Activated CD8-positive, alpha-beta T cell treated with anti-CD3 and anti-CD28 coated beads, Interleukin-2, amount 10 ng/mL, durations not matched to agents 7 days and 5 days (primary cell): ENCODE measurements around the gene RRAGC. TPM values are rescaled to one million over a fixed set of nuclear protein-coding genes. Genes with fewer than 3 reads are reported as not detected.
A peak's percentile ranks its signal among the peaks of the same experiment; 100 is the strongest.
"Not testable (repeated sequence)": the region's sequence is repeated elsewhere in the genome, so short reads cannot be mapped to it uniquely, and the experiment has no call there.

Experiments used
- ATAC-seq: fragments of 150-1000 bp; cut with Tn5 transposase; one replicate; pipeline ENCODE4 v1.10.0; 2021; ENCODE audit warnings: moderate library complexity
- CTCF ChIA-PET: fragments of 350-600 bp; sonication (Branson Sonifier 250); formaldehyde crosslinking; loops from one replicate; lab custom pipeline; 2021; ENCODE audit warnings: antibody characterized with exemption; lab: Charles Lee
- POLR2A ChIA-PET: fragments of 350-600 bp; sonication (Branson Sonifier 250); formaldehyde crosslinking; loops from one replicate; lab custom pipeline; 2021; ENCODE audit warnings: antibody characterized with exemption; lab: Charles Lee
- DNase-seq: peaks from one replicate; pipeline ENCODE4 v3.0.0-alpha.2; 2020
- H3K27ac Mint-ChIP-seq: one replicate; pipeline ENCODE4 v1.8.0; 2021; ENCODE audit warnings: mild to moderate bottlenecking, mixed read lengths
- H3K27me3 Mint-ChIP-seq: one replicate; pipeline ENCODE4 v1.8.0; 2021; ENCODE audit warnings: low read depth, mixed read lengths
- H3K36me3 Mint-ChIP-seq: one replicate; pipeline ENCODE4 v1.8.0; 2021; ENCODE audit warnings: low read depth, mixed read lengths
- H3K4me1 Mint-ChIP-seq: one replicate; pipeline ENCODE4 v1.8.0; 2021; ENCODE audit warnings: low read depth, mixed read lengths
- H3K4me3 Mint-ChIP-seq: one replicate; pipeline ENCODE4 v1.8.0; 2021; ENCODE audit warnings: mild to moderate bottlenecking, mixed read lengths
- H3K9me3 Mint-ChIP-seq: one replicate; pipeline ENCODE4 v1.8.0; 2022; ENCODE audit warnings: mixed read lengths; ENCODE audit not compliant: insufficient read depth
- total RNA-seq, 2 experiments: library from RNA; stranded (reverse); gene quantifications; one replicate each; pipeline ENCODE4 v1.2.3, GENCODE V29; 2021

RRAGC gene
- total RNA-seq, 2 experiments from 2014 or later, result 14.3 to 14.9 TPM

- DNase-seq, result no peak
- H3K4me3 Mint-ChIP-seq, result no peak overlapping the region
- H3K9me3 Mint-ChIP-seq, result no peaks in the 10 kb centered on the region
- peaks cover 37% of the 10 kb centered on the region for H3K36me3 Mint-ChIP-seq
- no peaks in the 10 kb centered on the region for H3K4me1 Mint-ChIP-seq
- POLR2A ChIA-PET, result no interaction called here
- H3K27ac Mint-ChIP-seq, result no peak overlapping the region
- CTCF ChIA-PET, result interaction anchor here (2.5 kb wide), 1 partner anchor 13 kb away, joined by 7 read pairs; no protein-coding TSS in a partner anchor
- ATAC-seq, result no peak
- no peaks in the 10 kb centered on the region for H3K27me3 Mint-ChIP-seq
Measured at GRCh38 chr1:38848071-38848470, 11.5 kb downstream of the RRAGC start.

- Mint-ChIP-seq H3K27ac (no peak overlapping the region), H3K4me1 (no peaks in the 10 kb centered on the region), H3K36me3 (peaks cover 31% of the 10 kb centered on the region), H3K27me3 (no peaks in the 10 kb centered on the region), H3K9me3 (no peaks in the 10 kb centered on the region), H3K4me3 (no peak overlapping the region)
- CTCF ChIA-PET, result interaction anchor here (0.6 to 3.2 kb wide), 7 partner anchors 9 to 253 kb away, joined by 3 to 21 read pairs (median 3); no protein-coding TSS in a partner anchor
- no peak for DNase-seq
- POLR2A ChIA-PET, result no interaction called here
- no peak for ATAC-seq
Measured at GRCh38 chr1:38846210-38846609, 13.4 kb downstream of the RRAGC start.

- ATAC-seq, H3K9me3 Mint-ChIP-seq, DNase-seq, H3K4me3 Mint-ChIP-seq, POLR2A ChIA-PET, H3K27me3 Mint-ChIP-seq, H3K4me1 Mint-ChIP-seq, H3K27ac Mint-ChIP-seq: not testable (repeated sequence)
- CTCF ChIA-PET, result interaction anchor here (2.1 to 3.2 kb wide), 2 partner anchors 9 to 247 kb away, joined by 11 to 21 read pairs; no protein-coding TSS in a partner anchor
- peaks cover 30% of the 10 kb centered on the region for H3K36me3 Mint-ChIP-seq
Measured at GRCh38 chr1:38845088-38845487, 14.5 kb downstream of the RRAGC start.

GRCh38 chr1:38840281-38840680 lies 19.3 kb downstream of the RRAGC start:
- Mint-ChIP-seq H3K9me3 (no peaks in the 10 kb centered on the region), H3K27me3 (no peaks in the 10 kb centered on the region), H3K4me1 (no peaks in the 10 kb centered on the region), H3K4me3 (no peak overlapping the region), H3K27ac (no peak overlapping the region), H3K36me3 (peaks cover 30% of the 10 kb centered on the region)
- ChIA-PET POLR2A (no interaction called here), CTCF (no interaction called here)
- ATAC-seq (no peak), DNase-seq (no peak)

GRCh38 chr1:38839363-38839762 lies 20.2 kb downstream of the RRAGC start:
- ATAC-seq (no peak), DNase-seq (no peak)
- Mint-ChIP-seq H3K36me3 (peaks cover 21% of the 10 kb centered on the region), H3K4me1 (no peaks in the 10 kb centered on the region), H3K27me3 (peaks cover 4% of the 10 kb centered on the region), H3K4me3 (no peak overlapping the region), H3K9me3 (no peaks in the 10 kb centered on the region), H3K27ac (no peak overlapping the region)
- POLR2A ChIA-PET, result no interaction called here
- CTCF ChIA-PET, result interaction anchor here (0.7 to 1.3 kb wide), 2 partner anchors 188 to 836 kb away, joined by 3 read pairs; no protein-coding TSS in a partner anchor

GRCh38 chr1:38836316-38836715 lies 23.3 kb downstream of the RRAGC start:
- ATAC-seq, H3K4me1 Mint-ChIP-seq, H3K4me3 Mint-ChIP-seq, DNase-seq, H3K27ac Mint-ChIP-seq, POLR2A ChIA-PET, H3K9me3 Mint-ChIP-seq: not testable (repeated sequence)
- H3K27me3 Mint-ChIP-seq, result peaks cover 14% of the 10 kb centered on the region
- peaks cover 14% of the 10 kb centered on the region for H3K36me3 Mint-ChIP-seq
- CTCF ChIA-PET, result interaction anchor here (0.6 to 3.2 kb wide), 3 partner anchors 9 to 190 kb away, joined by 3 to 21 read pairs (median 7); no protein-coding TSS in a partner anchor

GRCh38 chr1:38834937-38835827 lies 24.4 kb downstream of the RRAGC start:
- peak; percentile 92 for ATAC-seq
- CTCF ChIA-PET, result interaction anchor here (0.6 to 3.2 kb wide), 19 partner anchors 10 to 983 kb away, joined by 3 to 21 read pairs (median 5); partner anchors contain the start of gene MYCBP
- no peaks in the 10 kb centered on the region for H3K9me3 Mint-ChIP-seq
- H3K4me3 Mint-ChIP-seq, result no peak overlapping the region
- H3K27ac Mint-ChIP-seq, result no peak overlapping the region
- H3K36me3 Mint-ChIP-seq, result peaks cover 12% of the 10 kb centered on the region
- POLR2A ChIA-PET, result no interaction called here
- no peaks in the 10 kb centered on the region for H3K4me1 Mint-ChIP-seq
- DNase-seq, result peak; percentile 73
- peaks cover 19% of the 10 kb centered on the region for H3K27me3 Mint-ChIP-seq

GRCh38 chr1:38834221-38834782 lies 25.3 kb downstream of the RRAGC start:
- H3K4me3 Mint-ChIP-seq, result no peak overlapping the region
- ChIA-PET POLR2A (no interaction called here), CTCF (interaction anchor here (1.1 to 3.2 kb wide), 8 partner anchors 9 to 807 kb away, joined by 3 to 21 read pairs (median 8); no protein-coding TSS in a partner anchor)
- ATAC-seq (no peak), DNase-seq (no peak)
- H3K27ac Mint-ChIP-seq, result no peak overlapping the region
- H3K27me3 Mint-ChIP-seq, result peaks cover 22% of the 10 kb centered on the region
- peaks cover 9% of the 10 kb centered on the region for H3K36me3 Mint-ChIP-seq
- no peaks in the 10 kb centered on the region for H3K9me3 Mint-ChIP-seq
- no peaks in the 10 kb centered on the region for H3K4me1 Mint-ChIP-seq

GRCh38 chr1:38833146-38833545 lies 26.4 kb downstream of the RRAGC start:
- H3K27me3 Mint-ChIP-seq, result peaks cover 25% of the 10 kb centered on the region
- H3K36me3 Mint-ChIP-seq, result no peaks in the 10 kb centered on the region
- no peaks in the 10 kb centered on the region for H3K4me1 Mint-ChIP-seq
- ChIA-PET POLR2A (no interaction called here), CTCF (no interaction called here)
- no peak overlapping the region for H3K27ac Mint-ChIP-seq
- no peak for DNase-seq
- no peaks in the 10 kb centered on the region for H3K9me3 Mint-ChIP-seq
- ATAC-seq, result no peak
- H3K4me3 Mint-ChIP-seq, result no peak overlapping the region

GRCh38 chr1:38832370-38832734 lies 27.2 kb downstream of the RRAGC start:
- ChIA-PET POLR2A (no interaction called here), CTCF (no interaction called here)
- ATAC-seq, result no peak
- peaks cover 27% of the 10 kb centered on the region for H3K27me3 Mint-ChIP-seq
- H3K36me3 Mint-ChIP-seq, result no peaks in the 10 kb centered on the region
- DNase-seq, result no peak
- no peaks in the 10 kb centered on the region for H3K4me1 Mint-ChIP-seq
- no peak overlapping the region for H3K4me3 Mint-ChIP-seq
- H3K27ac Mint-ChIP-seq, result no peak overlapping the region
- no peaks in the 10 kb centered on the region for H3K9me3 Mint-ChIP-seq

- ChIA-PET CTCF (no interaction called here), POLR2A (no interaction called here)
- no peak for DNase-seq
- Mint-ChIP-seq H3K36me3 (no peaks in the 10 kb centered on the region), H3K27ac (no peak overlapping the region), H3K9me3 (no peaks in the 10 kb centered on the region), H3K4me3 (no peak overlapping the region), H3K27me3 (peaks cover 32% of the 10 kb centered on the region), H3K4me1 (no peaks in the 10 kb centered on the region)
- ATAC-seq, result no peak
Measured at GRCh38 chr1:38831731-38832369, 27.7 kb downstream of the RRAGC start.
